Spinal cord (tissue), 10 donors: ENCODE data around the gene MESP2. TPM values are rescaled to one million over a fixed set of nuclear protein-coding genes. Genes with fewer than 3 reads are reported as not detected.
"Not testable (repeated sequence)": the region's sequence is repeated elsewhere in the genome, so short reads cannot be mapped to it uniquely, and the experiment has no call there.

Experiments
- DNase-seq, 6 donors: peaks; one replicate each; pipeline versions ENCODE4 v3.0.0 to v3.0.0-alpha.2; 2013 to 2015; ENCODE audit warnings: low spot score in 6 of 6, low read depth in 4 of 6
- H3K27ac ChIP-seq: one replicate; pipeline ENCODE4 v1.5.1; 2013; ENCODE audit warnings: low read depth, low read length, control low read depth
- H3K27me3 ChIP-seq: one replicate; pipeline ENCODE4 v1.6.1; 2013; ENCODE audit warnings: low read length; ENCODE audit not compliant: control insufficient read depth, insufficient read depth
- H3K36me3 ChIP-seq: one replicate; pipeline ENCODE4 v1.6.1; 2013; ENCODE audit warnings: low read length; ENCODE audit not compliant: control insufficient read depth, insufficient read depth
- H3K4me1 ChIP-seq: one replicate; pipeline ENCODE4 v1.6.1; 2013; ENCODE audit warnings: low read length; ENCODE audit not compliant: control insufficient read depth, insufficient read depth
- H3K4me3 ChIP-seq: one replicate; pipeline ENCODE4 v1.5.1; 2013; ENCODE audit warnings: low read depth, low read length, control low read depth
- H3K9me3 ChIP-seq: one replicate; pipeline ENCODE4 v1.6.1; 2013; ENCODE audit warnings: low read length; ENCODE audit not compliant: control insufficient read depth, insufficient read depth
- WGBS: methylation state at CpG from one replicate; pipeline ENCODE4 v1.1.5; 2013; ENCODE audit warnings: missing lambda C conversion rate; ENCODE audit not compliant: insufficient coverage; 5-methylcytosine and 5-hydroxymethylcytosine counted together
- polyA plus RNA-seq, 2 donors: library from polyadenylated mRNA; unstranded; fragments of 120-200 nt; gene quantifications; one replicate each; pipeline ENCODE4 v1.2.1, GENCODE V29; 2013; ENCODE audit not compliant: insufficient read length in 2 of 2
- total RNA-seq, 2 donors: library from RNA; depleted of rRNA in 1 of 2; stranded (reverse); fragments of 120-200 nt in 1 of 2; fragments of >200 nt in 1 of 2; gene quantifications; one replicate each; pipeline versions ENCODE4 v1.2.3 to v1.2.4, GENCODE V29; 2013 to 2014
- donor health status: healthy.

Gene MESP2
- total and polyA plus RNA-seq, 4 donors = 0.25 to 0.83 (median 0.71) TPM; not detected in 1

- Histone ChIP-seq H3K4me1 (peaks cover 14% of the 10 kb centered on the region), H3K36me3 (no peaks in the 10 kb centered on the region), H3K27ac (no peak overlapping the region), H3K9me3 (no peaks in the 10 kb centered on the region), H3K27me3 (no peaks in the 10 kb centered on the region), H3K4me3 (no peak overlapping the region)
- 41% methylated on average over 18 of the region's 25 CpGs for WGBS
- no peak for DNase-seq
These were observed 1.1 kb downstream of the MESP2 start for GRCh38 chr15:89777073-89777751.

GRCh38 chr15:89777782-89778380 is 1.7 kb downstream of the MESP2 start:
- Histone ChIP-seq H3K4me3 (no peak overlapping the region), H3K36me3 (no peaks in the 10 kb centered on the region), H3K27me3 (no peaks in the 10 kb centered on the region), H3K9me3 (no peaks in the 10 kb centered on the region), H3K4me1 (peaks cover 14% of the 10 kb centered on the region), H3K27ac (no peak overlapping the region)
- DNase-seq = peak in 2 of 6 donors; percentile 33 to 39
- WGBS = 67% methylated on average over 7 of the region's 10 CpGs

- H3K4me1 ChIP-seq = peaks cover 14% of the 10 kb centered on the region
- WGBS = 81% methylated on average over 3 of the region's 4 CpGs
These were observed 2.7 kb downstream of the MESP2 start for GRCh38 chr15:89778861-89779260.

GRCh38 chr15:89780601-89781000 is 4.5 kb downstream of the MESP2 start:
- Histone ChIP-seq H3K4me3 (no peak overlapping the region), H3K9me3 (no peaks in the 10 kb centered on the region), H3K4me1 (peaks cover 12% of the 10 kb centered on the region), H3K36me3 (no peaks in the 10 kb centered on the region), H3K27ac (no peak overlapping the region), H3K27me3 (no peaks in the 10 kb centered on the region)
- DNase-seq = no peak
- WGBS = 90% methylated on average over 6 of the region's 6 CpGs

More at GRCh38 chr15:89778861-89779260, 2.7 kb downstream of the MESP2 start:
- Histone ChIP-seq H3K4me3 (no peak overlapping the region), H3K36me3 (no peaks in the 10 kb centered on the region), H3K27me3 (no peaks in the 10 kb centered on the region), H3K9me3 (no peaks in the 10 kb centered on the region), H3K27ac (no peak overlapping the region)
- no peak for DNase-seq

- 86% methylated on average over 5 of the region's 6 CpGs for WGBS
- peaks cover 8% of the 10 kb centered on the region for H3K4me1 ChIP-seq
- no peaks in the 10 kb centered on the region for H3K27me3 ChIP-seq
- no peak for DNase-seq
- no peaks in the 10 kb centered on the region for H3K36me3 ChIP-seq
- no peaks in the 10 kb centered on the region for H3K9me3 ChIP-seq
- no peak overlapping the region for H3K27ac ChIP-seq
- no peak overlapping the region for H3K4me3 ChIP-seq
These were observed 4.9 kb downstream of the MESP2 start for GRCh38 chr15:89781055-89781454.

- Histone ChIP-seq H3K4me3 (no peak overlapping the region), H3K27me3 (no peaks in the 10 kb centered on the region), H3K27ac (no peak overlapping the region), H3K4me1 (peaks cover 3% of the 10 kb centered on the region), H3K9me3 (no peaks in the 10 kb centered on the region), H3K36me3 (no peaks in the 10 kb centered on the region)
- WGBS = 82% methylated on average over 10 of the region's 15 CpGs
- DNase-seq = no peak
These were observed 5.9 kb downstream of the MESP2 start for GRCh38 chr15:89781891-89782618.

- not testable (repeated sequence) for DNase-seq, H3K27me3 ChIP-seq, H3K9me3 ChIP-seq, H3K4me3 ChIP-seq, H3K27ac ChIP-seq, H3K4me1 ChIP-seq, H3K36me3 ChIP-seq
- 100% methylated on average over 3 of the region's 9 CpGs for WGBS
These were observed 6.5 kb downstream of the MESP2 start for GRCh38 chr15:89782619-89782950.

GRCh38 chr15:89783111-89783860 is 7.2 kb downstream of the MESP2 start:
- H3K27ac ChIP-seq = no peak overlapping the region
- no peaks in the 10 kb centered on the region for H3K27me3 ChIP-seq
- H3K36me3 ChIP-seq = no peaks in the 10 kb centered on the region
- H3K9me3 ChIP-seq = no peaks in the 10 kb centered on the region
- no peak overlapping the region for H3K4me3 ChIP-seq
- WGBS = 70% methylated on average over 8 of the region's 14 CpGs
- H3K4me1 ChIP-seq = no peaks in the 10 kb centered on the region
- DNase-seq = no peak

- no peak for DNase-seq
- no peaks in the 10 kb centered on the region for H3K9me3 ChIP-seq
- no peak overlapping the region for H3K27ac ChIP-seq
- WGBS = 84% methylated on average over 11 of the region's 15 CpGs
- H3K36me3 ChIP-seq = no peaks in the 10 kb centered on the region
- no peaks in the 10 kb centered on the region for H3K27me3 ChIP-seq
- no peaks in the 10 kb centered on the region for H3K4me1 ChIP-seq
- H3K4me3 ChIP-seq = no peak overlapping the region
These were observed 7.9 kb downstream of the MESP2 start for GRCh38 chr15:89783861-89784685.
